Measurements from ENCODE around the gene ABCF1. TPM values are rescaled to one million over a fixed set of nuclear protein-coding genes. Genes with fewer than 3 reads are reported as not detected.

Gene ABCF1
- total RNA-seq, 1 donor from 2014 or later: 17.5 TPM

DNA sequence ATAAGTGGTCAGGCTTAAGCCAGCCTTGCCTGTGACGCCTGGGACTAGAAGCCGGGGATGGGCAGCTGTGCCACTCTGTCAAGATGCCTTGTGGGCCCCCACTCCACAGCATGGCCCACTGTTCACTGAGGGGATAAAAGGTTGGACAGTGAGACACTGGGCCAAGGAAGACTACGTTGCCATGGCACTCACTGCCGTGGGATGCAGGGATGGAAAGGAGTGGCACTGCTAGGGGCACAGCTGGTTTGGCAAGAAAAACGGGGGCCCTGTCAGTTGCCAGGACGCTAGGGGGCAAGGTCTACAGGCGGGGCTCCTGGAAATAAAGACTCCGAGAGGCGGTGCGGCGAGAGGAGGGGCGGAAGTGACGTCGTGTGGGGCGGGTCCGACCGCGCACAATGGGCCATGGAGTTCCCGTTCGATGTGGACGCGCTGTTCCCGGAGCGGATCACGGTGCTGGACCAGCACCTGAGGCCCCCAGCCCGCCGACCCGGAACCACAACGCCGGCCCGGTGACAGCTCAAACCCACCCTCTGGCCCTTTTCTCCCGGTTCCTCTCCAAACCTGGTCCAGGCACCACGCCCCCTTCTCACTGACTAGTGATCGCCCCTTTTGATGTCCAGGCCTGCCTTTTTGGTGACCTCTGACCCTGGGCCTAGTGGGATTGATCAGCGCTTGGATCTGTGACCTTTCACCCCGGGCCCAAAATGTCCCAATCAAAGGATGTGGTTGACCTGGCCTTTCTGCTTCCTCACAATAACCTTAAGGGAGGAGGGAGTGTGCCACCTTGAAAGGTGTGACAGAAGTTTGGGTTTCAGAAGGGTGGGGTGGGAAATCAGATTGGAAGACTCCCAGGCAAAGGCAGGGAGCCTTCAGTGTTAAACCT is 55.5 kb downstream of the ABCF1 start, which contains the start of gene ATAT1:
TSS of gene ATAT1 (plus strand) at position 391 of the 883 bp plus-strand sequence.
- peak; percentile 91 for DNase-seq

DNA sequence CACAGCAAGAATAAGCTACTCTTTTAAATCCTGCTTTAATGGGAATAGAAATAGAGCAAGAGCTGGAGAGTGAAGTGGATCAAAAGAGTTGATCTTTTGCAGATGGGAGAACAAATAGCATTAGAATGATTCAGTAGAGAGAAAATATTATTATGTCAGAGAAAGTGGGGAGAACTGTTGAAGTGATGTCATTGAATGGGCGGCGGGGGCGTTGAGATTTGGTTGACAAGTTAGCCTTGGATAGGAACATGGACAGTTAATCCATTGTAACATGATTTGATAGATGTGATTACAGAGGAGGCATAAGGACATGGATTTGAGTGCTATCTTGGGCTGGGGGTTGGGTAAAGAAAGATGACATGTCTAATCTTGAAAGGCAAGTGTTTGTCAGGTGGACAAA is 64.6 kb downstream of the ABCF1 start:
- no peak for DNase-seq

DNA sequence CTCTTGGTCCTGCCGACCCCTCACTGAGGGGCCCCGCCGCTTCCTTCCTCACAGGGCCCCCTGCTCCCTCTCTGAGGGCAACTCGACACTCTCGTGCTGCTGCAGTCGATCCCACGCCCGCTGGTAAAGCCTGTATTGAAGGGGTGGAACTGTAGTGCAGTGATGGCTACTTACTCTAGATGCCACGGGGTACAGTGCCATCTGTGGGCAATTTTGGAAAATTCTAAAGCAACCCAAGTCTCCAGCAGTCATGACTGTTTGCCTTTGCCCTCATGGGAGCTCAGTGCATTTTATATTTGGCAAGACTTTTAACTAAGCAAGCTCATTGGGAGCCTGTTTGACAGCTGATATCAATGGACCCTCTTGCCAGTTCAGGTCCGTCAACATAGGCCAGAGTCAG is 69.2 kb downstream of the ABCF1 start:
- DNase-seq: no peak

DNA sequence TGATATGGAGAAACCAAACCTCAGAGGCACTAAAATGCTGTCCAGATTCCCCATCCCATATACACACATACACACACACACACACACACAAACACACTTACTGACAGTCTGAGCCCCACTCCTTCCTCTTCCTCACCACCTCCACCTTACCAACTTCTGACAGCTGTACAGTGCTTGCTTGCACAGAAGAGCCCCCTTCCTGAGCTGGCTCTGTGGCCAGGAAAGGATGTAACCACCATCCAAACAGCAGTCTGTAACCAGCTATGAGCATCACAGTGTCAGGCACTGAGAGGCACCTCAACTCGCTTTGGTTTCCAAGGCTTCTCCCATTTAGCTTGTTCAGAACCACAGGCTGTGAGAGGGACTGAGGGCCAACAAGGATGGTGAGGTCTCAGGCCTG is 69.8 kb downstream of the ABCF1 start:
- no peak for DNase-seq

Small RNA genes lying within 50 kb of the gene (small RNA-seq; reads per million reads assigned to genes)
- gene MIR877: 0.81 reads per million, percentile 68 among the genes with 10 or more reads in this experiment

Other genes with a start within 250 kb of the ABCF1 start
- 10.0 TPM for gene TRIM39, start 244.5 kb upstream of the ABCF1 start, total RNA-seq
- gene RPP21, start 226.3 kb upstream of the ABCF1 start, total RNA-seq: 12.8 TPM
- gene HLA-E, start 81.9 kb upstream of the ABCF1 start, total RNA-seq: 29.8 TPM
- 38.1 TPM for gene GNL1, start 15.0 kb upstream of the ABCF1 start, total RNA-seq
- gene PRR3, start 14.1 kb upstream of the ABCF1 start, total RNA-seq: 13.6 TPM
- 55.7 TPM for gene PPP1R10, start 45.8 kb downstream of the ABCF1 start, total RNA-seq
- 39.9 TPM for gene MRPS18B, start 46.4 kb downstream of the ABCF1 start, total RNA-seq
- 38.4 TPM for gene ATAT1, start 55.4 kb downstream of the ABCF1 start, total RNA-seq
- 18.4 TPM for gene C6orf136, start 75.7 kb downstream of the ABCF1 start, total RNA-seq
- 20.9 TPM for gene DHX16, start 101.6 kb downstream of the ABCF1 start, total RNA-seq
- 34.5 TPM for gene PPP1R18, start 115.2 kb downstream of the ABCF1 start, total RNA-seq
- gene NRM, start 119.5 kb downstream of the ABCF1 start, total RNA-seq: 1.2 TPM
- gene MDC1, start 145.8 kb downstream of the ABCF1 start, total RNA-seq: 12.5 TPM
- 1,190 TPM for gene TUBB, start 148.9 kb downstream of the ABCF1 start, total RNA-seq
- 43.4 TPM for gene FLOT1, start 171.2 kb downstream of the ABCF1 start, total RNA-seq
- gene IER3, start 173.1 kb downstream of the ABCF1 start, total RNA-seq: 3.0 TPM

Measured in occipital lobe (tissue), 3 donors.